Gastrocnemius medialis (tissue), 4 donors: ENCODE measurements around the gene NPIPB6. TPM values are rescaled to one million over a fixed set of nuclear protein-coding genes. Genes with fewer than 3 reads are reported as not detected.
"Not testable (repeated sequence)": the region's sequence is repeated elsewhere in the genome, so short reads cannot be mapped to it uniquely, and the experiment has no call there.

ENCODE experiments used
- ATAC-seq, 2 donors: fragments of 150-250 bp; one replicate each; pipeline ENCODE4 v1.9.1; 2016
- DNase-seq, 2 donors: peaks; one replicate each; pipeline ENCODE4 v3.0.0-alpha.2; 2019
- H3K27ac ChIP-seq, 4 donors: fragments of 200-600 bp; sonication (generic); 1 replicate in 1 of 4; 2 replicates in 3 of 4; pipeline ENCODE4 v1.5.1; 2016 to 2018; ENCODE audit warnings: mild to moderate bottlenecking in 2 of 4, moderate library complexity in 1 of 4
- H3K27me3 ChIP-seq, 3 donors: fragments of 200-600 bp; sonication (generic) in 2 of 3; 1 replicate in 1 of 3; 2 replicates in 2 of 3; pipeline versions ENCODE4 v1.5.1 to v1.6.0; 2016 to 2019; ENCODE audit warnings: mild to moderate bottlenecking in 1 of 3, moderate library complexity in 1 of 3
- H3K36me3 ChIP-seq, 2 donors: fragments of 200-600 bp; sonication (generic) in 1 of 2; one replicate each; pipeline ENCODE4 v1.5.1; 2017 to 2018
- H3K4me1 ChIP-seq, 2 donors: fragments of 200-600 bp; sonication (generic) in 1 of 2; one replicate each; pipeline ENCODE4 v1.5.1; 2016 to 2017; ENCODE audit warnings: mild to moderate bottlenecking in 2 of 2
- H3K4me3 ChIP-seq, 4 donors: fragments of 200-600 bp; sonication (generic) in 3 of 4; 1 replicate in 1 of 4; 2 replicates in 3 of 4; pipeline ENCODE4 v1.5.1; 2016 to 2019; ENCODE audit warnings: mild to moderate bottlenecking in 2 of 4
- H3K9me3 ChIP-seq, 3 donors: fragments of 200-600 bp; sonication (generic) in 2 of 3; 1 replicate in 1 of 3; 2 replicates in 2 of 3; pipeline ENCODE4 v1.5.1; 2016 to 2019
- in situ Hi-C, 4 donors: fragments of 200-750 bp; cut with MboI; loops; one replicate each; pipeline versions ENCODE4 v1.15.0 to v1.8.0; 2017; ENCODE audit warnings: low sequenced_read_pairs in 4 of 4
- intact Hi-C: fragments of 100-400 bp; cut with DNase I; formaldehyde crosslinking; loops from one replicate; pipeline ENCODE4 v1.15.1; 2023; ENCODE audit warnings: low total_unique reads
- total RNA-seq, 4 donors: library from RNA; depleted of rRNA; stranded (reverse); fragments of >200 nt; gene quantifications; one replicate each; pipeline versions ENCODE4 v1.1.0 to v1.2.3, GENCODE V29; 2016

The NPIPB6 gene
- total RNA-seq: 10 to 100 TPM in 1 of 4 donors, under 1 TPM in 2, not detected in 1; 0.38 to 10.9 (median 0.53) TPM

DNA sequence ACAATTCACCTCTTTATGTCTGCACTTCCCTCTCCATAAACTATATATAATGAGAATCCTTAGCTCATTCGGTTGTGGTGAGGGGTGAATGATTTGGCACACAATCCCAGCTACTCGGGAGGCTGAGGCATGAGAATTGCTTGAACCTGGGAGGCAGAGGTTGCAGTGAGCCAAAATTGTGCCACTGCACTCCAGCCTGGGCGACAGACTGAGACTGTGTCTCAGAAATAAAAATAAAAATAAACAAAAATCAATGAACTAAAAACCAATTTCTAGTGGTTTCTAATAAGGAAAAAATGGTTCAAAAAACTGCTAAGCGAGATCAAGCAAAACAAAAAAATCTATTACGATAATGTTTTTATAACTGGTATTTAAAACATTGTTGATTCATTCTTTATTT, at the start of gene NPIPB6:
Gene NPIPB6 (minus strand): TSS at position 101 of the 400 bp plus-strand sequence. CDS start 686 bp downstream, outside the sequence.
- in situ Hi-C loops, H3K36me3 ChIP-seq: not testable (repeated sequence)

DNA sequence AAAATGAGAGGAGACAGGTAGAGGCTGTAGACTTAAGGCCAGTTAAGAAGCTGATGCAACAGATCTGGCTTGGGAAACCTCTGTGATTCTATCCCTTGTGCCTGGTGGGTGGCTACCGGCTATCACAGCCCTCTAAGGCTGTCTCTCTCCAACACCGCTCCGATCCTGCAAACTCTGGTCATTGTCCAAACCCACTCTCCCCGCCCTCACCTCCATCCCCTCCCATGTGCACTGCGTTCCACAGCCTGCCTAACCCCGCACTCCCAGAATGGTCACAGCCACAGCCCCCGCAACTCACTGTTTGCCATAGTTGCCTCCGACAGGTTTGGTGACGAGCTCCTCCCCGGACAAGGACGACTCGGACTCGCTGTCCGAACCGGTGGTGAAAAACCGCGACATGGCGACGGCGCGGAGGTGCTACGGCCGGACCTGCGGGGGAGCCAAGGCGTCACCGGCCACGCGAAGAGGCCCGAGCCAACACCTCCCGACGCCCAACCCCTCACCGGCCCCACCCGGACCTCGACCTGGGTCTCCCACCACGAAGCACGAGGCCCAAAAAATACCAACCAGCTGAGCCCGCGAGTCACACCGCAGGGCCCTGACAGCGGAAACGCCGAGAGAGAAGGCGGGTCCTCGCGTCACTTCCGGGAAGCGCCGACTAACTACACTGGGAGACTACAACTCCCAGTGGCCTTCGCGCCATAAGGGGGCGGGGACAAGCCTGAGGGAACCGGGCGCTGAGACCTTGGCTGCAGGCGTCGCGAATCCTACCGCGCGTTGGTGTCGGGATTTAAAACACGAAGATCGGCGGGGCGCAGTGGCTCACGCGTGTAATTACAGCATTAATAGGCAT, 40.1 kb upstream of the NPIPB6 start, which contains the start of gene EIF3CL:
Gene EIF3CL (minus strand): TSS at position 622 of the 853 bp plus-strand sequence. CDS start 223 bp downstream, at position 399.
- H3K27ac ChIP-seq, intact Hi-C loops, H3K27me3 ChIP-seq, DNase-seq, H3K4me1 ChIP-seq, H3K9me3 ChIP-seq, H3K36me3 ChIP-seq, in situ Hi-C loops: not testable (repeated sequence)
- peak; percentile 100 for ATAC-seq
- peak within 1 kb of the TSS in 2 of 4 donors; percentile 39 to 46 for H3K4me3 ChIP-seq

More for the DNA sequence above, at the start of gene NPIPB6:
- ATAC-seq, DNase-seq, H3K27ac ChIP-seq, H3K4me3 ChIP-seq, H3K27me3 ChIP-seq, H3K9me3 ChIP-seq, H3K4me1 ChIP-seq, intact Hi-C loops: not testable (repeated sequence)

DNA sequence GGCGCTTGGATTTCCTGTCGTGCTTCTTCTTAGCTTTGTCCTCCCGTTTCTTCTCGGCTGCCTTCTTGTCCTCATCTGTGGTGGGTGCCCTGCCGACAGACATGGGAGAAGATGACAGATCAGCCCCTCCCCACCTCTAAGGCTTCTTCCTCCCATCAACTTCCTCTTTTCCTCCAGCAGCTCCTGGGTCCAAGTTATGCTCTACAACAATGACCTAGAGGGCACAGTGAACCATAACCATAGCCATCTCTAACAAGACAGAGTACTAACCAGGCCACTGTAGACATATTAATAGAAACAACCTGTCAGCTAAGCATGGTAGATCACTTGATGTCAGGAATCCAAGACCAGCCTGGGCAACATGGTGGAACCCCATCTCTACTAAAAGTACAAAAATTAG, 28.7 kb upstream of the NPIPB6 start:
- intact Hi-C loops, H3K36me3 ChIP-seq, H3K4me1 ChIP-seq, H3K9me3 ChIP-seq, ATAC-seq, H3K27me3 ChIP-seq, H3K27ac ChIP-seq, in situ Hi-C loops, DNase-seq, H3K4me3 ChIP-seq: not testable (repeated sequence)

DNA sequence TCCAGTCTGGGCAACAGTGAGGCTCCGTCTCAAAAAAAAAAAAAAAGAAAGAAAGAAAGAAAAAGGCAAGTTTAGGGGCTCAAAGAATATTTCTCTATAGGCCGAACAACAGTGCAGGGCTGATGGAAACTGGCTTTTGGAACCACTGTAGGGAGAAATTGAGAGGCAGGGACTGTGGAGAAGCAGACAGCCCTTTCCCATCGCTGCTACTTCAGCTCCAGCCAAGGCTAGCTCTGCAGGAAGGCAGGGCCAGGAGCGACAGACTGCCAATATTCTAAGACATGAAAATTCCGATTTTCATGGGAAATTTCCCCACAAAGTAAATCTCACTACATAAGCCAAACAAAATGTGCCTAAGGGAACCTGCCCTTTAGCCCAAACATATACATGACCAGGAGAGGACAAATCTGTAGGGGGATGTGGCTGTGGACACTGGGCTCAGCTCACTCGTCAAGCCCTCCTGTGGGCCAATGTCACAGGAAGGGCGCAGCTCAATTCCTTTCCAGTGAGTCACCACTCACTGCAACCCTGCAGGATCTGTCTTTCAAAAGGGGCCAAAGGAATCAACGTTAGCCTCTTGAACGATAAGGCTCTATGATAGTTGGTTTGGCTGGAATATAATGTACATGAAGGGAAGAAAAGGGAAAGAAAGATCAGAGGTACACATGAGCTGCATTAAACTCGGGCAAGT, 19.0 kb upstream of the NPIPB6 start:
- DNase-seq, H3K9me3 ChIP-seq, H3K4me3 ChIP-seq, H3K27ac ChIP-seq, H3K36me3 ChIP-seq, H3K27me3 ChIP-seq, ATAC-seq, H3K4me1 ChIP-seq, intact Hi-C loops, in situ Hi-C loops: not testable (repeated sequence)

DNA sequence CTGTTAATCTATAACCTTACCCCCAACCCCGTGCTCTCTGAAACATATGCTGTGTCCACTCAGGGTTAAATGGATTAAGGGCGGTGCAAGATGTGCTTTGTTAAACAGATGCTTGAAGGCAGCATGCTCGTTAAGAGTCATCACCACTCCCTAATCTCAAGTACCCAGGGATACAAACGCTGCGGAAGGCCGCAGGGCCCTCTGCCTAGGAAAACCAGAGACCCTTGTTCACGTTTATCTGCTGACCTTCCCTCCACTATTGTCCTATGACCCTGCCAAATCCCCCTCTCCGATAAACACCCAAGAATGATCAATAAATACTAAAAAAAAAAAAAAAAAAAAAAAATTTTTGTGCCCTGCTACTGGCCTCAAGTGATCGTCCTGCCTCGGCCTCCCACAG, 14.5 kb upstream of the NPIPB6 start:
- H3K4me1 ChIP-seq, DNase-seq, H3K36me3 ChIP-seq, in situ Hi-C loops, intact Hi-C loops, H3K27ac ChIP-seq, ATAC-seq, H3K4me3 ChIP-seq, H3K9me3 ChIP-seq, H3K27me3 ChIP-seq: not testable (repeated sequence)

DNA sequence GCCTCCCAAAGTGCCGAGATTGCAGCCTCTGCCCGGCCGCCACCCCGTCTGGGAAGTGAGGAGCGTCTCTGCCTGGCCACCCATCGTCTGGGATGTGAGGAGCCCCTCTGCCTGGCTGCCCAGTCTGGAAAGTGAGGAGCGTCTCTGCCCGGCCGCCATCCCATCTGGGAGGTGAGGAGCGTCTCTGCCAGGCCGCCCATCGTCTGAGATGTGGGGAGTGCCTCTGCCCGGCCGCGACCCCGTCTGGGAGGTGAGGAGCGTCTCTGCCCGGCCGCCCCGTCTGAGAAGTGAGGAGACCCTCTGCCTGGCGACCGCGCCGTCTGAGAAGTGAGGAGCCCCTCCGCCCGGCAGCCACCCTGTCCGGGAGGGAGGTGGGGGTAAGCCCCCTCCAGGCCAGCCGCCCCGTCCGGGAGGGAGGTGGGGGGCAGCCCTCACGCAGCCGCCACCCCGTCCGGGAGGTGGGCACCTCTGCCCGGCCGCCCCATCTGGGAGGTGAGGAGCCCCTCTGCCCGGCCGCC, 13.9 kb upstream of the NPIPB6 start:
- in situ Hi-C loops, H3K27ac ChIP-seq, H3K4me1 ChIP-seq, H3K4me3 ChIP-seq, DNase-seq, H3K36me3 ChIP-seq, H3K27me3 ChIP-seq, ATAC-seq, intact Hi-C loops, H3K9me3 ChIP-seq: not testable (repeated sequence)

DNA sequence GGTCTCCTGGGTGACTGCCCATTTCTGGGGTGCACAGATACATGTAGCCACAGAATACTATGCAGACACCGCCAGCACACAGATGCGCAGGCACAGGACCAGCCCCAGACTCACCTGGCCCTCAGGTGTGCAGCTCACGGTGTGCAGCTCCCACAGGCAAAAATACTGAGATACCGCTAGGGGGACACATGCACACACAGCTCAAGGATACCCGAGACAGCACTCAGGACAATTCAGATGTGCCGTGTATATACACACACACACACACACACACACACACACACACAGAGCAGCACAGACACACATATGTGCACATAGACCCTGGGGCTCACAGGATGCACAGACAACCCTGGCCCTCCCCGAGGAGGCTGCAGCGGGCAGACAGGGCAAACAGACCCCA, 11.8 kb upstream of the NPIPB6 start:
- DNase-seq, intact Hi-C loops: not testable (repeated sequence)

DNA sequence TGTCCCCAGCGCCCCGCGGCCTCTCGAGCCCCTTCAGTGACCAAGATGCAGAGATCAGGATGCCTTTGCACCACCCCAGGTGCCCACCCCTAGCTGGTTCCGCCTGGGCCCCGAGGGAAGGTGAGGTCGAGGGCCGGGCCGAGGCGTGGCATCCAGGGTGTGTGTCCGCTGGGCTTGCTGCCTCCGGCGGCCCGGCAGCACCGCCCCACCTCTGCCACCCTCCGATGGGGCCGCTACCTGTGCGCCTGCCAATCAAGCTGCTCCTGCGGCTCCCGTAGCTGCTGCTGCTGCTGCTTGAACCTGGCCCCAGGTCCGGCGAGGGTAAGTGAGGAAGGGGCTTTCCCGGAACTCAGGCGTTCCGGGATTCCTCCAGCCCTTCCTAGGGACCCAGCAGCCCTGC, 11.0 kb upstream of the NPIPB6 start:
- H3K27me3 ChIP-seq, H3K4me1 ChIP-seq, intact Hi-C loops, ATAC-seq, H3K9me3 ChIP-seq, H3K4me3 ChIP-seq, in situ Hi-C loops, DNase-seq, H3K27ac ChIP-seq, H3K36me3 ChIP-seq: not testable (repeated sequence)

More for the DNA sequence above, 11.8 kb upstream of the NPIPB6 start:
- in situ Hi-C loops, H3K4me3 ChIP-seq, H3K36me3 ChIP-seq, H3K4me1 ChIP-seq, H3K27me3 ChIP-seq, H3K27ac ChIP-seq, H3K9me3 ChIP-seq, ATAC-seq: not testable (repeated sequence)

DNA sequence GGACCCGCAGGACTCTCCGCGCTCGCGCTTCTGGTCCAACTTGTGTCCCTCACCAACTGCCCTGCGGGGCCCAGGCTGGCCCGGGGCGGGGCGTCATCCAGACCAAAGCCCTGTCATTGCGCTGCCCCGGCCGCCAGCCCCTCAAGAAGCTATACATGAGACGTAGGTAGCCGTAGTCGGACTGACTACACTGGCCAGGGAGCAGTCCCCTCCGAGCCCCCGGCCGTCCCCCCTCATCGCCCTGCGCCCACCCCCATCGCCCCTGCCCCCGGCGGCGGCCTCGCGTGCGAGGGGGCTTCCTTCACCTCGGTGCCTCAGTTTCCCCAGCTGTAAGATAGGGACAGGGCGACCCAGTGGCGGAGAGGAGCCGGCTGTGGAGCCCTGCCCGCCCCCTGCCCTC, 4.6 kb upstream of the NPIPB6 start:
- ATAC-seq, intact Hi-C loops: not testable (repeated sequence)

DNA sequence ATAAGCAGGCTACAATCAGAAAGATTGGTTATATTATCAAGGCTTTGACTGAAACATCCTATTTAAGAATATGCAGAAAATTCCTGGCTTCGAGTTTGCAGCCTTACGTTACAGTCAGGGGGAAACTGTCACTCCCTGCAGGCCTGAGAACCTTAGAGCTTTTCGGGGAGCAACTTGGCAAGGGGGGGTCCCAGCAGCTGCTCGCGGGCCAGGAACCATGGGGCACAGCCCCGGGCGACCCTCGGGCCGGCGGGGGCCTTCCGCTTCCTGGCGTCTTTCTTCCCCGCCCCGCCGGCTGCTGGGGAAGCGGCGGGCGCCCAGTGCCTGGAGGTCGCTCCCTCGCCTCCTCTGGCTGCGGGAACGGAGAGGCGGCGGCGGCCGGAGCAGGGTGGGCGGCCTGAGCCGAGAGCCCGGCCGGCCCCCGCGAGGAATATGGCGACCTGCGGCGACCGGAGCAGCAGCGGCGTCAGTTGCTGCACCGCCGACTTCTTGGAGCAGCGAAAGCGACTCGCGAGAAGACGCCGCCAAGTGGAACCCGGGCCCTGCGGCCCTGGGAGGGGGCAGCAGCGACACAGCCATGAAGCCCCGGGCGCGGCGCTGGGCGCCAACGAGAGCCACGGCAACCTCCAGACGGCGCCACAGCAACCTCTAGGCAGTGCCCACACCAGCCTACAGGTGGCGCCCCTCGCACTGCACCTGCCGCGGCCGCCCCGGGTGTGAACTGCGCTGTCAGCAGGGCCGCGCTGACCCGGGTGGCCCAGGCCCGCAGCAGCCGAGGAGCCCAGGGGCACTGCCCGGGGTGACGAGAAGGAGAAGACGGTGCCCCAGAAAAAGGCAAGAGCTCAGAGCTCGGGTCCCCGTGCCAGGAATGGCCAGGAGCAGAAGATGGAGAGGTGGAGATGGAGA, 1.2 kb upstream of the NPIPB6 start:
- in situ Hi-C loops, intact Hi-C loops, H3K4me1 ChIP-seq, H3K27me3 ChIP-seq, DNase-seq, H3K9me3 ChIP-seq, H3K36me3 ChIP-seq, H3K27ac ChIP-seq, H3K4me3 ChIP-seq: not testable (repeated sequence)
- ATAC-seq: peak; percentile 94 to 97

More for the DNA sequence above, 4.6 kb upstream of the NPIPB6 start:
- H3K4me1 ChIP-seq, H3K27me3 ChIP-seq, DNase-seq, H3K9me3 ChIP-seq, H3K4me3 ChIP-seq, in situ Hi-C loops, H3K36me3 ChIP-seq, H3K27ac ChIP-seq: not testable (repeated sequence)

DNA sequence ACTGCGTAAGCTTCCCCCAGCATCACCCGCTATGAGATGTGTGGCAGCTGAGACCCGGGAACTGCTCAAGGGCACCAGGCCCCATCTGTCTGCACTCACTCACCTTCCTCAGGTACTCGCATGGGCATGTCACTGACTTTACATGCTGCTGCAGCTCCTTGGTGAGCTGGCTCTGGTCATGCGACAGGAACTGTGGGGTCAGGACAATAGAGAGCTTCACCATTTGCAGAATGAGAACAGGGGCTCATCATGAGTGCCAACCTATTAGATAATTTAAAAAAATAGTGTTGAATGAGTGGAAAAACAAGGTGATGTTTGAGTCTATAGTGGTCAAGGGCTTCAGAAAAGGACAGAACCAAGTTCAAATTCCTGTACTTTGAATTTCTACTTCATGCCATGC, 708 bp downstream of the NPIPB6 start:
- DNase-seq, H3K36me3 ChIP-seq, in situ Hi-C loops, ATAC-seq, H3K4me1 ChIP-seq, H3K9me3 ChIP-seq, intact Hi-C loops, H3K27me3 ChIP-seq, H3K27ac ChIP-seq, H3K4me3 ChIP-seq: not testable (repeated sequence)
